ENCODE data around the gene TRPM3. TPM values are rescaled to one million over a fixed set of nuclear protein-coding genes. Genes with fewer than 3 reads are reported as not detected.

Gene TRPM3
- total and polyA plus RNA-seq, 2 of the 8 experiments (the other 6 are each of a cell fraction or from before 2014, with no cell fraction given) = 2.4 to 10.9 TPM

GRCh38 chr9:71157731-71158130, 36.3 kb upstream of the TRPM3 start (continued):
- TF ChIP-seq CTBP2 (IDR thresholded peaks at IDR 0.05; ENCODE audit: borderline replicate concordance, insufficient read depth, insufficient read length, low read length) (no peak), TCF12 (IDR thresholded peaks at IDR 0.05; ENCODE audit: low read depth, low read length) (no peak), SIN3A (conservative IDR thresholded peaks at IDR 0.05 in 1 of 2, IDR thresholded peaks at IDR 0.05 in 1 of 2; ENCODE audit: low read depth in 1 of 2, low read length in 2 of 2) (no peak), RXRA (IDR thresholded peaks at IDR 0.05; ENCODE audit: insufficient read depth, low read depth, low read length) (no peak), RNF2 (IDR thresholded peaks at IDR 0.05; ENCODE audit: borderline replicate concordance, low read depth, low read length, missing control alignments, poor library complexity, severe bottlenecking) (no peak)

All from H1 (cell line).